HUES64 (cell line): ENCODE measurements around the gene ZNF414. TPM values are rescaled to one million over a fixed set of nuclear protein-coding genes. Genes with fewer than 3 reads are reported as not detected.
"Not testable (repeated sequence)": the region's sequence is repeated elsewhere in the genome, so short reads cannot be mapped to it uniquely, and the experiment has no call there.

Experiments
- H3K27ac ChIP-seq: 2 replicates; pipeline ENCODE4 v1.7.0; 2013; ENCODE audit warnings: low read depth, low read length, inconsistent platforms
- H3K27me3 ChIP-seq: 2 replicates; pipeline ENCODE4 v1.6.1; 2013; ENCODE audit warnings: mild to moderate bottlenecking, low read length; ENCODE audit not compliant: insufficient read depth
- H3K36me3 ChIP-seq: 2 replicates; pipeline ENCODE4 v1.6.1; 2013; ENCODE audit warnings: mild to moderate bottlenecking, low read length; ENCODE audit not compliant: insufficient read depth
- H3K4me1 ChIP-seq: 2 replicates; pipeline ENCODE4 v1.6.1; 2013; ENCODE audit warnings: mild to moderate bottlenecking, low read length, moderate library complexity; ENCODE audit not compliant: insufficient read depth
- H3K4me3 ChIP-seq: 2 replicates; pipeline ENCODE4 v1.5.1; 2013; ENCODE audit warnings: mild to moderate bottlenecking, low read length, moderate library complexity
- H3K9ac ChIP-seq: 2 replicates; pipeline ENCODE4 v1.6.1; 2013; ENCODE audit warnings: mild to moderate bottlenecking, low read depth, low read length
- H3K9me3 ChIP-seq: 2 replicates; pipeline ENCODE4 v1.6.1; 2013; ENCODE audit warnings: low read depth, low read length; ENCODE audit not compliant: insufficient read depth
- WGBS: fragments of 150-250, 120-280 bp; methylation state at CpG from one replicate; pipeline ENCODE4 v1.1.7; 2013; ENCODE audit warnings: missing lambda C conversion rate; 5-methylcytosine and 5-hydroxymethylcytosine counted together
- polyA plus RNA-seq, 2 experiments: library from polyadenylated mRNA; stranded (reverse); fragments of 50-300 nt; gene quantifications; one replicate each; pipeline ENCODE4 v1.2.3, GENCODE V29; 2013

Gene ZNF414
- 19.2 TPM for polyA plus RNA-seq (2013, experiment 1 of 2)
- 26.3 TPM for polyA plus RNA-seq (2013, experiment 2 of 2)

DNA sequence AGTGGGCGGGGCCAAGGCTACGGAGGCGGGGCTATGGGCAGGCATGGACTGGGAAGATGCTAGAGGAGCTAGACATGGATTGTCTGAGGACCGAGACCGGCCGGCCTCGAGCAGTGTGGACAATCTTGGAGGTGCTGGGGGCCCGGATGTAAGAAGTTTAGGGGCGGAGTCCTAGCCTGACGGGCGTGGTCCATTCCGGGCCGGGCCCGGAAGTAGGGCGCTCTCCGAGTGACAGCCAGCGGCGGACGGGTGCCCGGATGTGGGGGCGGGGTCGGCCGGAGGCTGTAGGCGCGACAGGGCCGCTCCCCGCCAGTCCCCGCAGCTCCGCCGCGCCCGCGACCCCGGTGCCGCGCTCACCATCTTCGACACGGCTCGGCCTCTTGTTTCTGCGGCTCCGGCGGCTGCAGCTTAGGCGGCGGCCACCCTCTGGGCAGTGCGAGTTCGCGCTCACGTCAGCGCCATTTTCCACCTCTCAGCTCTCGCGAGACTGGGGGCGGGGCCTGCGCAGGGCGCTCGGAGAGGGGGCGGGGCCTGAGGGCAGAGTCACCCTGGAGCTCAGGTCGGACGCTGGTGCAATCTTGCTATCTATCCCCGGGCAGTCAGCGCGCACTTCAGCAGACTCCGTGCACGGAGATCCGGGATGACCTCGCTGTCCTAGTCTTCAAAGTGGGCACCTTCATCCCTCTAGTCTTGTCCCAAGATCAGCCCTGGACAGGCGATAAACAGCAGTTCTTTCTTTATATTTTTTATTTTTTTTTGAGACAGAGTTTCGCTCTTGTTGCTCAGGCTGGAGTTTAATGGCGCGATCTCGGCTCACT is at the start of gene ZNF414:
ZNF414 (minus strand) TSS at position 481 of the 818 bp plus-strand sequence; CDS start at position 360, 121 bp downstream.
- H3K27ac ChIP-seq: peak within 1 kb of the TSS; percentile 98
- 4% methylated on average over 70 of the region's 70 CpGs for WGBS
- no peaks in the 10 kb centered on the region for H3K27me3 ChIP-seq
- H3K4me3 ChIP-seq: peak within 1 kb of the TSS; percentile 89
- no peaks in the 10 kb centered on the region for H3K9me3 ChIP-seq
- peaks cover 4% of the 10 kb centered on the region; the same call in 1 of the 2 replicates for H3K36me3 ChIP-seq
- no peaks in the 10 kb centered on the region for H3K4me1 ChIP-seq
- H3K9ac ChIP-seq: peak within 1 kb of the TSS; percentile 95

DNA sequence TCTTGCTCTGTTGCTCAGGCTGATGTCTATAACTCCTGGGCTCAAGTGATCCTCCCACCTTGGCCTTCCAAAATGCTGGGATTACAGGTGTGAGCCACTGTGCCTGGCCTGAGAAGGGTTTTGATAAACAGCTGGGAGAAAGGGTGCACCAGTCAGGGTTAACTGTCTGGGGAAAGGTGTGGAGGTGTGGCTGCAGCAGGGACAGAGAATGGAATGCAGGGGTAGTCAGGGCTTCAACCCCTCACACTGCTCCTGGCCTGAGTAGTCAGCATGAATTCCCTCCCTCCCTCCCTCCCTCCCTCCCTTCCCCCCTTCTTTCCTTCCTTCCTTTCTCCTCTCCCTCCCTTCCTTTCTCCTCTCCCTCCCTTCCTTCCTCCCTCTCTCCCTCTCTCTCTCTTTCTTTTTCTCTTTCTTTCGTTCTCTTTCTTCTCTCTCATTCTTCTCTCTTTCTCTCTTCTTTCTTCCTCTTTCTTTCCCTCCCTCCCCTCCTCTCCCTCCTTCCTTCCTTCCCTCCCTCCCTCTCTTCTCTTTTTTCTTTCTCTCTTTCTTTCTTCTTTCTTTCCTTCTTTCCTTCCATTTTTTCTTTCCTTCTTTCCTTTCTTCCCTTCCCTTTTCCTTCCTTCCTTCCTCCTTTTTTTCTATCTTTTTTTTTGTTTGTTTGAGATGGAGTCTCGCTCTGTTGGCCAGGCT is 47.3 kb upstream of the ZNF414 start:
- H3K27me3 ChIP-seq: no peaks in the 10 kb centered on the region
- H3K9me3 ChIP-seq: no peaks in the 10 kb centered on the region
- WGBS: 71% methylated on average over 2 of the region's 2 CpGs
- no peak overlapping the region for H3K9ac ChIP-seq
- no peaks in the 10 kb centered on the region for H3K36me3 ChIP-seq
- H3K4me3 ChIP-seq: no peak overlapping the region
- H3K4me1 ChIP-seq: no peaks in the 10 kb centered on the region
- no peak overlapping the region for H3K27ac ChIP-seq

- Histone ChIP-seq H3K4me1 (no peaks in the 10 kb centered on the region), H3K9me3 (no peaks in the 10 kb centered on the region), H3K9ac (no peak overlapping the region), H3K4me3 (no peak overlapping the region), H3K36me3 (no peaks in the 10 kb centered on the region), H3K27me3 (no peaks in the 10 kb centered on the region), H3K27ac (no peak overlapping the region)
- WGBS: 89% methylated on average over 2 of the region's 2 CpGs
These were observed 44.4 kb upstream of the ZNF414 start for GRCh38 chr19:8558325-8558724.

DNA sequence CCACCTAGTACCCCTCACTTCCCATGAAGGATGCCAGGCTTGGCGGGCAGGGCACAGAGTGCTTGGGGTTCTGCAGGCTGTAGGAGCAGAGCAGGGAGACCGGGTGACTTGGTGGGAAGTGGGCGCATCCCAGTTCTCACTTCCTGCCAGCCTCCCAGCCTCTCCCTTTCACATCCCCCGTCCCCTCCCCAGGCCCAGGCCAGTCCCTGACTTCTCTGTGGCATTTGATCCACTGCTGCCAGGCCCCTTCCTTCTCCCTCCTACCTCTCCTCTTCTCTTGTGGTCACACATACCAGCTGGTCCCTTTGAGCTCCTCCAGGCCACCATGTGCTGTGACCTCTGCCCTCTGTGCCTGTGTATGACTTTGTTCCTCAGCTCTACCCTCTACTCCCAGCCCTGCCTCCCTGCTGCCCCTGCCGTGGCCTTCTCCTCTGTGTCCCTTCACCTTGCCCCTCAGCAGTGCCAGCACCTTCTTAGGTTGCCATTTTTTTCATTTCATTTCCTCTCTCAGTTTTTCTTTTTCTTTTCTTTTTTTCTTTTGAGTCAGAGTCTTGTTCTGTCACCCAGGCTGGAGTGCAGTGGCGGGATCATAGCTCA is 43.8 kb upstream of the ZNF414 start:
- H3K4me3 ChIP-seq: no peak overlapping the region
- H3K9me3 ChIP-seq: no peaks in the 10 kb centered on the region
- H3K27me3 ChIP-seq: no peaks in the 10 kb centered on the region
- no peaks in the 10 kb centered on the region for H3K4me1 ChIP-seq
- WGBS: 83% methylated on average over 6 of the region's 6 CpGs
- no peaks in the 10 kb centered on the region for H3K36me3 ChIP-seq
- H3K27ac ChIP-seq: no peak overlapping the region
- H3K9ac ChIP-seq: no peak overlapping the region

DNA sequence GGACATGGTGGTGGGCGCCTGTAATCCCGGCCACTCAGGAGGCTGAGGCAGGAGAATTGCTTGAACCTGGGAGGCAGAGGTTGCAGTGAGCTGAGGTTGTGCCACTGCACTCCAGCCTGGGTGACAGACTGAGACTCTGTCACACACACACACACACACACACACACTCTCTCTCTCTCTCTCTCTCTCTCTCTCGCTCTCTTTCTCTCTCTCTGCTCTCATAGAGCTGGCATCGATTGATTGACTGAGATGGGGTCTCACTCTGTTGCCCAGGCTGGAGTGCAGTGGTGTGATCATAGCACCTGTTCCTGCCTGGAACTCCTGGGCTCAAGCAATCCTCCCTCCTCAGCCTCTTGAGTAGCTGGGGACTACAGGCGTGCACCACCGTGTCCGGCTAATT is 39.8 kb upstream of the ZNF414 start:
- 97% methylated on average over 7 of the region's 7 CpGs for WGBS
- H3K4me3 ChIP-seq, H3K4me1 ChIP-seq, H3K27me3 ChIP-seq, H3K9ac ChIP-seq, H3K9me3 ChIP-seq, H3K27ac ChIP-seq, H3K36me3 ChIP-seq: not testable (repeated sequence)

DNA sequence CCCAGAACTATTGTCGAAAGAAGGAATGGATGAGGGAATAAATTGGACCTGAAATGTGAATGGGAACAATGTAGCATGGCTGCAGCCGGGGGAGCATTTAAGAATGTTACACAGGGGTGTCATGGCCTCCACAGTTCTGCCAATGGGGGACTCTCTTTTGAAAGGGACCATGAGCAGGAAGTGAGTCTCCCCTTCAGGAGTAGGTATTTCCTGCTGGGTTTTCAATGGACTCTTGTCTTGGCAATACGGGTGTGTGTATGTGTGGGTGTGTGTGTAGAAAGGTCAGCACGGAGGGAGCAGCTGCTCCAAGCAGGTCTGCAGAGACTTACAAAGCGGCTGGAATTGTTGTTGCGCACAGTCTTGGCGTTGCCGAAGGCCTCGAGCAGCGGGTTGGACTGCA is 38.8 kb upstream of the ZNF414 start:
- H3K27me3 ChIP-seq: no peaks in the 10 kb centered on the region
- H3K9me3 ChIP-seq: no peaks in the 10 kb centered on the region
- H3K36me3 ChIP-seq: no peaks in the 10 kb centered on the region
- H3K27ac ChIP-seq: no peak overlapping the region
- H3K4me1 ChIP-seq: no peaks in the 10 kb centered on the region
- WGBS: 91% methylated on average over 10 of the region's 10 CpGs
- no peak overlapping the region for H3K4me3 ChIP-seq
- H3K9ac ChIP-seq: no peak overlapping the region

DNA sequence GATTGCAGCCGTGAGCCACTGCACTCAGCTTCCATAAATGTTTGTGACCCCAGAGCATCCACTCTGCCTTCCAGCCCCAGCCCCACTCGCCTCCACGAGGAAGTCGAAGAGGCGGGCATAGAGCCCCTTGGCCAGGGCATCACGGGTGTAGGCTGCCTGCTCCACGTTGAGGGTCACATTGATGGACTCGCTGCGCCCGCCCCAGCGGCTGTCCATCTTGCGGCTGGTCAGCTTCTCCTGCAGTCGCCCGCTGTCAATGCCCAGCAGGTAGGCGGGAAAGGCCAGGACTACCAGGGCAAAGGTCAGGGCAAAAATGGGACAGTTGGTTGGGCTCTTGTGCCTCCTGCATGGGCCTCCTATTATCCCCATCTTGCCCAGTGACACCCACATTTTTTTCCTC is 36.1 kb upstream of the ZNF414 start:
- Histone ChIP-seq H3K4me1 (no peaks in the 10 kb centered on the region), H3K36me3 (0 out of 2 replicates have a peak, but pooled peaks cover 5% of the 10 kb centered on the region), H3K9ac (no peak overlapping the region), H3K4me3 (no peak overlapping the region), H3K27me3 (no peaks in the 10 kb centered on the region), H3K27ac (no peak overlapping the region), H3K9me3 (no peaks in the 10 kb centered on the region)
- 93% methylated on average over 15 of the region's 15 CpGs for WGBS

- Histone ChIP-seq H3K27me3 (no peaks in the 10 kb centered on the region), H3K9ac (no peak overlapping the region), H3K9me3 (no peaks in the 10 kb centered on the region), H3K27ac (no peak overlapping the region), H3K4me3 (no peak overlapping the region), H3K4me1 (no peaks in the 10 kb centered on the region), H3K36me3 (0 out of 2 replicates have a peak, but pooled peaks cover 5% of the 10 kb centered on the region)
- WGBS: 97% methylated on average over 8 of the region's 8 CpGs
These were observed 31.8 kb upstream of the ZNF414 start for GRCh38 chr19:8545743-8546142.

- 95% methylated on average over 20 of the region's 20 CpGs for WGBS
- no peak overlapping the region for H3K4me3 ChIP-seq
- no peak overlapping the region for H3K27ac ChIP-seq
- H3K27me3 ChIP-seq: no peaks in the 10 kb centered on the region
- H3K9me3 ChIP-seq: no peaks in the 10 kb centered on the region
- no peaks in the 10 kb centered on the region for H3K4me1 ChIP-seq
- 0 out of 2 replicates have a peak, but pooled peaks cover 5% of the 10 kb centered on the region for H3K36me3 ChIP-seq
- no peak overlapping the region for H3K9ac ChIP-seq
These were observed 30.2 kb upstream of the ZNF414 start for GRCh38 chr19:8544168-8544567.

DNA sequence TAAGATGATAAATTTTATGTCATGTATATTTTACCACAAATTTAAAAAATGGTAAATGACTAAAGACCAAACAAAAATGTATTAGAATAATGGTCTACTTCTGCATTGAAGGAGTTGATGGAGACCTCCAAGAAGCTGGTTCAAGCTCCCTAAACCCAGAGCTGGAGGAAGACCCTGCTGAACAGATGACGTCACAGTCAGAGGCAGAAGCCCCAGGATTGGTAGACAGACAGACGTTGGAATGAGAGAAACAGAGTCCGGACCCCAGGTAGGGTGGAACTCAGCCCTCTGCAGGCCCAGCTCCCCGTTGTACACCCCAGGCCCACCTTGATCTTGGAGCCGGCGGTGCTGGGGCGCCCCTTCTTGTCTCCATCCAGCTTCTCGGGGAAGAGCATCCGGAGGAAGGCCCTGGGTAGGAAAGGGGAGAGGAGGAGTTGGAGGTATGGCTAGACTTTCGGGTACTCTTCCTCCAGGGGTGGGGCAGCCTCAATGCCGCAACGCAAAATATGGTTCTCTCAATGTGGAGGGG is 25.7 kb upstream of the ZNF414 start:
- Histone ChIP-seq H3K4me3 (no peak overlapping the region), H3K36me3 (no peaks in the 10 kb centered on the region), H3K9ac (no peak overlapping the region), H3K9me3 (no peaks in the 10 kb centered on the region), H3K27ac (no peak overlapping the region), H3K27me3 (no peaks in the 10 kb centered on the region), H3K4me1 (no peaks in the 10 kb centered on the region)
- WGBS: 94% methylated on average over 12 of the region's 12 CpGs

DNA sequence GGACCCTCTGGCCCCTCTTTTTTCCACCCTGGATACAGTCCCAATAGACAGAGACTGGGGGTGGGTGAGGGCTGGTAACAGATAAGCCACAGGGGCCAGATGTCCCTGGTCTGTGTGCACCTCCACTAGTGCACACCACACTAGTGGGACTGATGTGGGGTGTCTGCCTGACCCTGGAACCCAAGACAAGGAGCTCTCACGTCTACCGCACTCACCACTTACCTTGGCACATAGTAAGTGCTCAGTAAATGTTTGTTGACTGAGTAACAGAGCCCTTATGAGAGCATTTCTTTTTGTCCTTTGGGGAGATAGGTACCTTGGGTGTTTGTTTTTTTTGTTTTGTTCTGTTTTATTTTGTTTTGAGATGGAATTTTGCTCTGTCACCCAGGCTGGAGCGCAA is 23.1 kb upstream of the ZNF414 start:
- 98% methylated on average over 3 of the region's 3 CpGs for WGBS
- no peak overlapping the region for H3K9ac ChIP-seq
- H3K9me3 ChIP-seq: no peaks in the 10 kb centered on the region
- no peaks in the 10 kb centered on the region for H3K36me3 ChIP-seq
- H3K27ac ChIP-seq: no peak overlapping the region
- H3K4me3 ChIP-seq: no peak overlapping the region
- H3K27me3 ChIP-seq: no peaks in the 10 kb centered on the region
- H3K4me1 ChIP-seq: no peaks in the 10 kb centered on the region
